ENCODE data around the gene GNG4.

DNA sequence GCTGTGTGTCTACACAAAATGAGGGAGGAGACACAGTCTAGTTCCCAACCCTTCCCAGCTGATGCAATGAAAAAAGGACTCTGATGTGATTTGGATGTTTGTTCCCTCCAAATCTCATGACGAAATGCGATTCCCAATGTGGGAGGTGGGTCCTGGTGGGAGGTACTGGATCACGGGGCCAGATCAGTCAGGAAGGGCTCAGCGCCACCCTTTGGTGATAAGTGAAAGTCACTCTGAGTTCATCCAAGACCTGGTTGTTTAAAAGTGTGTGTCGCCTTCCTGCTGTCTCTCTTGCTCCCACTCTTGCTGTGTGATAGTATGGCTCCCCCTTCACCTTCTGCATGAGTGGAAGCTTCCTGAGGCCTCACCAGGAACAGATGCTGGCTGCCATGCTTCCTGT, 63.2 kb downstream of the GNG4 start:
- TF ChIP-seq POLR2A (IDR thresholded peaks at IDR 0.05): no peak
- TF ChIP-seq, protein P1, sequence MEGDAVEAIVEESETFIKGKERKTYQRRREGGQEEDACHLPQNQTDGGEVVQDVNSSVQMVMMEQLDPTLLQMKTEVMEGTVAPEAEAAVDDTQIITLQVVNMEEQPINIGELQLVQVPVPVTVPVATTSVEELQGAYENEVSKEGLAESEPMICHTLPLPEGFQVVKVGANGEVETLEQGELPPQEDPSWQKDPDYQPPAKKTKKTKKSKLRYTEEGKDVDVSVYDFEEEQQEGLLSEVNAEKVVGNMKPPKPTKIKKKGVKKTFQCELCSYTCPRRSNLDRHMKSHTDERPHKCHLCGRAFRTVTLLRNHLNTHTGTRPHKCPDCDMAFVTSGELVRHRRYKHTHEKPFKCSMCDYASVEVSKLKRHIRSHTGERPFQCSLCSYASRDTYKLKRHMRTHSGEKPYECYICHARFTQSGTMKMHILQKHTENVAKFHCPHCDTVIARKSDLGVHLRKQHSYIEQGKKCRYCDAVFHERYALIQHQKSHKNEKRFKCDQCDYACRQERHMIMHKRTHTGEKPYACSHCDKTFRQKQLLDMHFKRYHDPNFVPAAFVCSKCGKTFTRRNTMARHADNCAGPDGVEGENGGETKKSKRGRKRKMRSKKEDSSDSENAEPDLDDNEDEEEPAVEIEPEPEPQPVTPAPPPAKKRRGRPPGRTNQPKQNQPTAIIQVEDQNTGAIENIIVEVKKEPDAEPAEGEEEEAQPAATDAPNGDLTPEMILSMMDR (IDR thresholded peaks at IDR 0.05): no peak

Data from esophagus squamous epithelium (tissue), 4 donors.